Testis (tissue), 2 donors: ENCODE results near the gene TDRD1.

Experiments used
- CTCF ChIP-seq, 3 experiments: fragments of 450-650 bp in 2 of 3; fragments of 200-600 bp in 1 of 3; sonication (generic) in 1 of 3; IDR thresholded peaks; one replicate each; pipeline ENCODE4 v1.5.1; 2016 to 2019; ENCODE audit warnings: antibody characterized with exemption in 3 of 3, mild to moderate bottlenecking in 2 of 3, moderate library complexity in 1 of 3
- POLR2A ChIP-seq: fragments of 450-650 bp; IDR thresholded peaks from one replicate; pipeline ENCODE4 v1.6.1; 2017; ENCODE audit warnings: antibody characterized with exemption, mild to moderate bottlenecking, moderate library complexity

- TF ChIP-seq CTCF (IDR thresholded peaks at IDR 0.05), result no peak
- TF ChIP-seq POLR2A, result no peak
Measured at GRCh38 chr10:114255227-114255626, 76.1 kb downstream of the TDRD1 start.
